ENCODE data around the gene TMBIM4.

The TMBIM4 gene

DNA sequence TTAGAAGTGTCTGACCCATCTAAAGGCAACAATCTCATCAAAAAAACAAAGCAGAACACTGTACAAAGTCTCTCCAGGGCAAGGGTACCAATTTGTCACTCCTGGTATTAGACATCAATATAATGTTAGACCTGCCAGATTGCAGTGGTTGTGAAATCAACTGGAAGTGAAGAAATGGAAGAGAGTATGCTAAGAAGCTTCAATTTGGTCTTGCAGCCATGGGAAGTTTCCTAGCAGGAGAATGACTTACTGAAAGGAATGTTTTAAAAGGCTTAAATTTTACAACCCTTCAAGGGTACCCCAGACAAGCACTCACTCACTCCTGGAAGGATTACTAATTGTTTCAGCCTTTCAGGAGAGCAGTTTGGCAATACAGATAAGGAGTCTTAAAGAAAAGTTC, 58.2 kb downstream of the TMBIM4 start:
- no peak overlapping the region for H3K4me3 ChIP-seq (ENCODE audit: insufficient read length, low read depth)
- no peak overlapping the region for H3K9ac ChIP-seq (ENCODE audit: insufficient read length, low read depth)
- H3K36me3 ChIP-seq (ENCODE audit: insufficient read depth, insufficient read length, low read length): no peaks in the 10 kb centered on the region
- H3K4me1 ChIP-seq (ENCODE audit: insufficient read depth, insufficient read length): no peaks in the 10 kb centered on the region
- no peak for TF ChIP-seq SUZ12 (IDR thresholded peaks at IDR 0.05; ENCODE audit: extremely low read depth, insufficient read depth, insufficient read length)
- TF ChIP-seq YY1 (IDR thresholded peaks at IDR 0.05; ENCODE audit: insufficient read depth, insufficient read length): no peak
- TF ChIP-seq ZNF274 (IDR thresholded peaks at IDR 0.05; ENCODE audit: low read depth, low read length): no peak
- no peaks in the 10 kb centered on the region for H3K9me3 ChIP-seq (ENCODE audit: insufficient read depth, low read length)
- H3K27me3 ChIP-seq (ENCODE audit: insufficient read depth, insufficient read length): no peaks in the 10 kb centered on the region
- no peak for DNase-seq (ENCODE audit: low read depth, low spot score)

DNA sequence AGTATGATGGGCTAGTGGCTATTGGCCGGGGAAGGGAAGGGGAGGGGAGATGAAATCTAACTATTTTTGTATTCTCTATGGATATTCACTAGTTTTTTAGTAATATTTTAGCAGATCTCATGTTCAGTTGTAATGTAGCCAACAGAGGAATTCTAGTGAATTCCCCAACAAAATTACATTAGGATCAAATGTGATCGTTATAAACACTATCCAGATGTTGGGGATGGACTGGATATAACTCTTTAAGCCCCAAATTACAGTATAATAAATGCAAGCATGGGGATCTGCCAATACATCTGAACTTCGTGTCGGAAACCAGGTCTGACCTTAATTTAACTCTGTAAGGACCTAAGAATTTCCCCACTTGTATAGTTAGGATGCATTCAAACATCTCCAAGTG, 60.7 kb downstream of the TMBIM4 start:
- no peak for DNase-seq (ENCODE audit: low read depth, low spot score)
- Histone ChIP-seq H3K27me3 (ENCODE audit: insufficient read depth, insufficient read length) (no peaks in the 10 kb centered on the region), H3K36me3 (ENCODE audit: insufficient read depth, insufficient read length, low read length) (no peaks in the 10 kb centered on the region), H3K9me3 (ENCODE audit: insufficient read depth, low read length) (no peaks in the 10 kb centered on the region), H3K4me3 (ENCODE audit: insufficient read length, low read depth) (no peak overlapping the region), H3K9ac (ENCODE audit: insufficient read length, low read depth) (no peak overlapping the region), H3K4me1 (ENCODE audit: insufficient read depth, insufficient read length) (no peaks in the 10 kb centered on the region)
- TF ChIP-seq YY1 (IDR thresholded peaks at IDR 0.05; ENCODE audit: insufficient read depth, insufficient read length) (no peak), SUZ12 (IDR thresholded peaks at IDR 0.05; ENCODE audit: extremely low read depth, insufficient read depth, insufficient read length) (no peak), ZNF274 (IDR thresholded peaks at IDR 0.05; ENCODE audit: low read depth, low read length) (no peak)

DNA sequence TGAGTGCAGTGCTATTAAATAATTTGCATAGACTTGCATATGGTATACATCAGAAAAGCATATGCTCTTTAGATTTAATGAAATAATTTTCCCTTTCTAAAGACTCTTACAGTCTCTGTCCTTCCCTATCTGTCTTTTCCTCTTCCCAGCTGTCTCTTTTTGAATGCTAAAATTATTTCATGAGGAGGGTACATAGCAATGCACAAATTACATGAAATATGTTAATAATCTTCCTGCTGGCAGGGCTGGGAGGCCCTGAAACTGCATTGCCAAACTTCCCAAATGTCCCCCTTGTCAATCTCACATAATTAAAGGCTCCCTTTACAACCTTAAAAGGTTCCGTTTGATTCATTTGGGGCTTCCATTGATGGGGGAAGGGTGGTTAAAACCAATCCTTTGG, 61.4 kb downstream of the TMBIM4 start:
- Histone ChIP-seq H3K4me1 (ENCODE audit: insufficient read depth, insufficient read length) (no peaks in the 10 kb centered on the region), H3K36me3 (ENCODE audit: insufficient read depth, insufficient read length, low read length) (no peaks in the 10 kb centered on the region), H3K27me3 (ENCODE audit: insufficient read depth, insufficient read length) (no peaks in the 10 kb centered on the region), H3K9ac (ENCODE audit: insufficient read length, low read depth) (no peak overlapping the region), H3K9me3 (ENCODE audit: insufficient read depth, low read length) (no peaks in the 10 kb centered on the region), H3K4me3 (ENCODE audit: insufficient read length, low read depth) (no peak overlapping the region)
- DNase-seq (ENCODE audit: low read depth, low spot score): no peak
- no peak for TF ChIP-seq ZNF274 (IDR thresholded peaks at IDR 0.05; ENCODE audit: low read depth, low read length)
- TF ChIP-seq SUZ12 (IDR thresholded peaks at IDR 0.05; ENCODE audit: extremely low read depth, insufficient read depth, insufficient read length): no peak
- no peak for TF ChIP-seq YY1 (IDR thresholded peaks at IDR 0.05; ENCODE audit: insufficient read depth, insufficient read length)

- Histone ChIP-seq H3K9ac (ENCODE audit: insufficient read length, low read depth) (no peak overlapping the region), H3K27me3 (ENCODE audit: insufficient read depth, insufficient read length) (no peaks in the 10 kb centered on the region), H3K4me3 (ENCODE audit: insufficient read length, low read depth) (no peak overlapping the region), H3K36me3 (ENCODE audit: insufficient read depth, insufficient read length, low read length) (no peaks in the 10 kb centered on the region), H3K4me1 (ENCODE audit: insufficient read depth, insufficient read length) (no peaks in the 10 kb centered on the region), H3K9me3 (ENCODE audit: insufficient read depth, low read length) (no peaks in the 10 kb centered on the region)
- TF ChIP-seq SUZ12 (IDR thresholded peaks at IDR 0.05; ENCODE audit: extremely low read depth, insufficient read depth, insufficient read length): no peak
- no peak for TF ChIP-seq YY1 (IDR thresholded peaks at IDR 0.05; ENCODE audit: insufficient read depth, insufficient read length)
- TF ChIP-seq ZNF274 (IDR thresholded peaks at IDR 0.05; ENCODE audit: low read depth, low read length): no peak
- peak; percentile 89 for DNase-seq (ENCODE audit: low read depth, low spot score)
These were observed 62.3 kb downstream of the TMBIM4 start for GRCh38 chr12:66107451-66107915.

DNA sequence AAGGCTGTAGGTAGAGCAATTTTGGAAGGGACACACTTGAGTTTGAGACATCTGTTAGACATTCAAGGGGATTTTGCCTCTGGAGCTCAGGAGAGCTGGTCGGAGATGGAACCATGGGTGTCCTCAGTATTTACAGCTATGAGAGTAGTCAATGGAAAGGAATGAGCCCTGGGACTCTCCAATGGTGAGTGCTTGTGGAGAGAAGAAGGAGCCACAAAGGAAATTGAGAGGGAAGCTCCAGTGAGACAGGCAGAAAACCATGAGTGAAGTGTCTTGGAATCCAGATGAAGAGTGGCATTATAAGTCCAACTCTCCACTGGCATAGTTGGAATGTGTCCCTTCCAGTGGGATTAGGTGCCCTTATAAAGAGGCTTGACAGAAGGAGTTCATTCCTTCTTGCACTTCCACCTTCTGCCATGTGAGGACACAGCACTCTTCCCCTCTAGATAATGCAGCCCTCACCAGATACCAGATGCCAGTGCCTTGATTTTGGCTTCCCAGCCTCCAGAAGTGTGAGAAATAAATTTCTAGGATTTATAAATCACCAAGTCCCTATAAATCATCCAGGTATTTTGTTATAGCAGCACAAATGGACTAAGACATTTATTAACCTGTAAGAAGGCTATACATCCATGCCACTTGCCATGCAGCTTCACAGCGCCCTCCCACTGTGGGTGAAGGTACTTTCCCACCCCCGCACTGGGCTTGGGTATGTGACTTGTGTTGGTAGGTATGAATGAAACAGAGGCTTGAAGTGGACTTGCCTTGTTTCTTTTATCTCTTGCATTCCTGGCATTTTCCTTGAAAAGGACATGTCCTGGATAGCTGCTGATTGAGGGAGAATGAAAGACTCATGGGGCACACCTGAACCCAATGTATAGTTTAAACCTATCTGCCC, 66.5 kb downstream of the TMBIM4 start:
- peaks cover 11% of the 10 kb centered on the region; the same call in 1 of the 2 replicates for H3K9me3 ChIP-seq (ENCODE audit: insufficient read depth, low read length)
- TF ChIP-seq SUZ12 (IDR thresholded peaks at IDR 0.05; ENCODE audit: extremely low read depth, insufficient read depth, insufficient read length) (no peak), YY1 (IDR thresholded peaks at IDR 0.05; ENCODE audit: insufficient read depth, insufficient read length) (no peak), ZNF274 (IDR thresholded peaks at IDR 0.05; ENCODE audit: low read depth, low read length) (no peak)
- H3K4me1 ChIP-seq (ENCODE audit: insufficient read depth, insufficient read length): no peaks in the 10 kb centered on the region
- no peaks in the 10 kb centered on the region for H3K27me3 ChIP-seq (ENCODE audit: insufficient read depth, insufficient read length)
- no peak for DNase-seq (ENCODE audit: low read depth, low spot score)
- no peak overlapping the region for H3K9ac ChIP-seq (ENCODE audit: insufficient read length, low read depth)
- H3K36me3 ChIP-seq (ENCODE audit: insufficient read depth, insufficient read length, low read length): no peaks in the 10 kb centered on the region
- H3K4me3 ChIP-seq (ENCODE audit: insufficient read length, low read depth): no peak overlapping the region

- Histone ChIP-seq H3K9me3 (ENCODE audit: insufficient read depth, low read length) (no peaks in the 10 kb centered on the region), H3K4me1 (ENCODE audit: insufficient read depth, insufficient read length) (no peaks in the 10 kb centered on the region), H3K4me3 (ENCODE audit: insufficient read length, low read depth) (no peak overlapping the region), H3K27me3 (ENCODE audit: insufficient read depth, insufficient read length) (no peaks in the 10 kb centered on the region), H3K36me3 (ENCODE audit: insufficient read depth, insufficient read length, low read length) (no peaks in the 10 kb centered on the region), H3K9ac (ENCODE audit: insufficient read length, low read depth) (no peak overlapping the region)
- DNase-seq (ENCODE audit: low read depth, low spot score): no peak
- TF ChIP-seq SUZ12 (IDR thresholded peaks at IDR 0.05; ENCODE audit: extremely low read depth, insufficient read depth, insufficient read length): no peak
- TF ChIP-seq ZNF274 (IDR thresholded peaks at IDR 0.05; ENCODE audit: low read depth, low read length): no peak
- TF ChIP-seq YY1 (IDR thresholded peaks at IDR 0.05; ENCODE audit: insufficient read depth, insufficient read length): no peak
These were observed 77.1 kb downstream of the TMBIM4 start for GRCh38 chr12:66092559-66093269.

DNA sequence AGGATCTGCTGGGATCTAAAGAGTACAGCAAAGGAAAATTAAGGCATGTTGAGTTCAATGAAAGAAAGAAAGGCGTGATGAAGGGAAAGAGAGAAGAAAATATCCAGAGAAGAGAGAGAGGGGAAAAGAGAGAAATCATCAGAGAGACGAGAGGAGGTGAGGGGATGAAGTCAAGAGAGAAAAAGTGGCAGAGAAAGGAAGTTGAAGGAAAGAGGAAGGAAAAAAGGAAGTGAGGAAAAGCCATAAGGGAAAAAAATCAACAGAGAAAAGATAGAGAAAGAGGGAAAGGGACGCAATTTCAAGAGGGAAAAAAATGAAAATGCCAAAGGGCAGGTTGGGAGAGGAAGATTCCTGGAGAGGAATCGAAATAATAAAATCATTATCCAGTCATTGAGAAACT, 79.6 kb downstream of the TMBIM4 start:
- TF ChIP-seq SUZ12 (IDR thresholded peaks at IDR 0.05; ENCODE audit: extremely low read depth, insufficient read depth, insufficient read length): no peak
- H3K36me3 ChIP-seq (ENCODE audit: insufficient read depth, insufficient read length, low read length): no peaks in the 10 kb centered on the region
- H3K4me3 ChIP-seq (ENCODE audit: insufficient read length, low read depth): no peak overlapping the region
- no peaks in the 10 kb centered on the region for H3K27me3 ChIP-seq (ENCODE audit: insufficient read depth, insufficient read length)
- no peaks in the 10 kb centered on the region for H3K9me3 ChIP-seq (ENCODE audit: insufficient read depth, low read length)
- DNase-seq (ENCODE audit: low read depth, low spot score): no peak
- no peaks in the 10 kb centered on the region for H3K4me1 ChIP-seq (ENCODE audit: insufficient read depth, insufficient read length)
- H3K9ac ChIP-seq (ENCODE audit: insufficient read length, low read depth): no peak overlapping the region

Data from NT2/D1 (cell line).